Sigmoid colon (tissue), 7 donors: ENCODE measurements around the gene CSF2RB. TPM values are rescaled to one million over a fixed set of nuclear protein-coding genes. Genes with fewer than 3 reads are reported as not detected.
A peak's percentile ranks its signal among the peaks of the same experiment; 100 is the strongest.

Source experiments
- DNase-seq: peaks from one replicate; pipeline ENCODE4 v3.0.0-alpha.2; 2019
- H3K27ac ChIP-seq, 4 donors: fragments of 200-600 bp; sonication (generic); one replicate each; pipeline ENCODE4 v1.5.1; 2016 to 2019; ENCODE audit warnings: mild to moderate bottlenecking in 1 of 4
- H3K27me3 ChIP-seq, 3 donors: fragments of 200-600 bp; sonication (generic); one replicate each; pipeline ENCODE4 v1.5.1; 2019; ENCODE audit warnings: mild to moderate bottlenecking in 1 of 3
- H3K36me3 ChIP-seq, 4 donors: fragments of 200-600 bp; sonication (generic); one replicate each; pipeline ENCODE4 v1.5.1; 2016 to 2019
- H3K4me1 ChIP-seq, 4 donors: fragments of 200-600 bp; sonication (generic); one replicate each; pipeline ENCODE4 v1.5.1; 2017 to 2019
- H3K4me3 ChIP-seq, 4 donors: fragments of 200-600 bp; sonication (generic); one replicate each; pipeline ENCODE4 v1.5.1; 2017 to 2019; ENCODE audit warnings: mild to moderate bottlenecking in 2 of 4, moderate library complexity in 1 of 4
- H3K9me3 ChIP-seq, 4 donors: fragments of 200-600 bp in 3 of 4; sonication (generic) in 3 of 4; one replicate each; pipeline versions ENCODE4 v1.5.1 to v1.6.1; 2013 to 2019
- CTCF ChIP-seq, 4 experiments: fragments of 450-650 bp in 3 of 4; fragments of 200-600 bp in 1 of 4; IDR thresholded peaks; one replicate each; pipeline ENCODE4 v1.5.1; 2016 to 2019; ENCODE audit warnings: antibody characterized with exemption in 4 of 4, mild to moderate bottlenecking in 3 of 4, moderate library complexity in 2 of 4
- EP300 ChIP-seq, 4 donors: sonication (generic); formaldehyde crosslinking; IDR thresholded peaks; one replicate each; pipeline ENCODE4 v1.6.1; 2017; ENCODE audit warnings: antibody characterized with exemption in 4 of 4
- POLR2A ChIP-seq, 2 donors: fragments of 450-650 bp; IDR thresholded peaks; one replicate each; pipeline ENCODE4 v1.6.1; 2016; ENCODE audit warnings: antibody characterized with exemption in 2 of 2, mild to moderate bottlenecking in 2 of 2, moderate library complexity in 2 of 2
- POLR2AphosphoS5 ChIP-seq, 4 donors: sonication (generic); formaldehyde crosslinking; IDR thresholded peaks; one replicate each; pipeline ENCODE4 v1.6.1; 2017; ENCODE audit warnings: antibody characterized with exemption in 4 of 4
- WGBS, 2 donors: extraction: QIAGEN DNeasy Blood & Tissue Kit; methylation state at CpG; one replicate each; pipeline ENCODE4 v1.1.7; 2013; 5-methylcytosine and 5-hydroxymethylcytosine counted together
- intact Hi-C: fragments of 100-400 bp; cut with DNase I; formaldehyde crosslinking; loops from one replicate; pipeline ENCODE4 v1.15.1; 2023
- polyA plus RNA-seq, 3 donors: library from polyadenylated mRNA; stranded (reverse); fragments of 200-250 nt; gene quantifications; one replicate each; pipeline ENCODE4 v1.2.3, GENCODE V29; 2013
- total RNA-seq, 4 donors: library from RNA; depleted of rRNA; stranded (reverse); fragments of >200 nt; gene quantifications; one replicate each; pipeline ENCODE4 v1.1.0, GENCODE V29; 2016
- donor health status: healthy with polysubstance abuse.
- donor health status: Bipolar disorder and iron deficiency.
- donor health status: healthy.

CSF2RB gene
- total and polyA plus RNA-seq, 7 donors, result 0.60 to 11.4 (median 3.7) TPM

GRCh38 chr22:36914390-36914752 lies 943 bp downstream of the CSF2RB start:
- intact Hi-C loops, result no loop called here
- DNase-seq, result no peak
- Histone ChIP-seq H3K27ac (no peak overlapping the region), H3K27me3 (no peaks in the 10 kb centered on the region), H3K36me3 (no peaks in the 10 kb centered on the region), H3K9me3 (no peaks in the 10 kb centered on the region), H3K4me1 (peaks cover 0 to 15% (median 14%) of the 10 kb centered on the region in 4 donors), H3K4me3 (peak overlapping the region in 2 of 4 donors; percentile 16 to 34)
- TF ChIP-seq POLR2AphosphoS5 (IDR thresholded peaks at IDR 0.05) (no peak), POLR2A (IDR thresholded peaks at IDR 0.05) (no peak), EP300 (IDR thresholded peaks at IDR 0.05) (no peak), CTCF (IDR thresholded peaks at IDR 0.05) (no peak)
- WGBS, 2 donors, result 38 to 71% methylated on average over 1 of the region's 1 CpG

- TF ChIP-seq CTCF (IDR thresholded peaks at IDR 0.05), result no peak
- no peak for TF ChIP-seq POLR2A (IDR thresholded peaks at IDR 0.05)
- no peak for TF ChIP-seq POLR2AphosphoS5 (IDR thresholded peaks at IDR 0.05)
- no peak for TF ChIP-seq EP300 (IDR thresholded peaks at IDR 0.05)
These were observed 2.6 kb downstream of the CSF2RB start for GRCh38 chr22:36916034-36916433.

DNA sequence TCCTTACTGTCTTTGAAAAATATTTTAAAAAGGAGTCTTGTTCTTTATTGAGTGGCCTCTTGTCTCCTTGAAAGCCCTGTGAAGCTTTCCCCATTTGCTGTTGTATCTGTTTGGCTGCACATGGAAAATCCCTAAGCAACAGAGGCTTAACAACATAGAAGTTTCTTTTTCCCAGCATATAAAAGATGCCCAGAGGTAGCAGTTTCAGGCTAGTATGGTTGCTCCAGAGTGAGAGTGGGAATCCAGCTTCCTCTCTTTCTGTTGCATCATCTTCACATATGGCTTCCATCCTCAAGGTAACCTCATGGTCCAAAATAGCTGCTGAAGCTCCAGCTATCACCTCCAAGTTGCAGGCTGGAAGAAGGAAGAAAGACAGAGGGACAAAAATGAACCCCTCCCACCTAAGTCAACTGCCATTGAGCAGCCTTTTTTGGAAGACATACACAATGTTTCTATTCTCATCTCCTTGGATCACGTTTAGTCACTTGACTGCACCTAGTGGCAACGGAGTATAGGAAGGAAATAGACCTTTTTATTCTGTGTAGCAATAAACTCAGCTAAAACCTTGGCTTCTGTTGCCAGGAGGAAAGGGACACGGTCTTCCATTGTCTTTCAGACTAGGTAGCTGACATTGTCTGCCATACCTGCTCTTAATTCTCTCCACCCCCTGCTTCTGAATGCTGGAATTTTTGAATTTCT lies 5.3 kb downstream of the CSF2RB start:
- Histone ChIP-seq H3K27ac (no peak overlapping the region), H3K9me3 (no peaks in the 10 kb centered on the region), H3K4me3 (no peak overlapping the region), H3K27me3 (no peaks in the 10 kb centered on the region), H3K36me3 (no peaks in the 10 kb centered on the region), H3K4me1 (peaks cover 0 to 21% (median 15%) of the 10 kb centered on the region in 4 donors)
- intact Hi-C loops, result no loop called here
- WGBS, 2 donors, result 52 to 78% methylated on average over 3 of the region's 3 CpGs
- TF ChIP-seq CTCF (IDR thresholded peaks at IDR 0.05) (no peak), POLR2A (IDR thresholded peaks at IDR 0.05) (no peak), EP300 (IDR thresholded peaks at IDR 0.05) (no peak), POLR2AphosphoS5 (IDR thresholded peaks at IDR 0.05) (no peak)
- no peak for DNase-seq

More at GRCh38 chr22:36916034-36916433, 2.6 kb downstream of the CSF2RB start:
- Histone ChIP-seq H3K27ac (no peak overlapping the region), H3K4me1 (peaks cover 0 to 19% (median 14%) of the 10 kb centered on the region in 4 donors), H3K27me3 (no peaks in the 10 kb centered on the region), H3K36me3 (no peaks in the 10 kb centered on the region), H3K4me3 (no peak overlapping the region), H3K9me3 (no peaks in the 10 kb centered on the region)
- intact Hi-C loops, result no loop called here
- no peak for DNase-seq

DNA sequence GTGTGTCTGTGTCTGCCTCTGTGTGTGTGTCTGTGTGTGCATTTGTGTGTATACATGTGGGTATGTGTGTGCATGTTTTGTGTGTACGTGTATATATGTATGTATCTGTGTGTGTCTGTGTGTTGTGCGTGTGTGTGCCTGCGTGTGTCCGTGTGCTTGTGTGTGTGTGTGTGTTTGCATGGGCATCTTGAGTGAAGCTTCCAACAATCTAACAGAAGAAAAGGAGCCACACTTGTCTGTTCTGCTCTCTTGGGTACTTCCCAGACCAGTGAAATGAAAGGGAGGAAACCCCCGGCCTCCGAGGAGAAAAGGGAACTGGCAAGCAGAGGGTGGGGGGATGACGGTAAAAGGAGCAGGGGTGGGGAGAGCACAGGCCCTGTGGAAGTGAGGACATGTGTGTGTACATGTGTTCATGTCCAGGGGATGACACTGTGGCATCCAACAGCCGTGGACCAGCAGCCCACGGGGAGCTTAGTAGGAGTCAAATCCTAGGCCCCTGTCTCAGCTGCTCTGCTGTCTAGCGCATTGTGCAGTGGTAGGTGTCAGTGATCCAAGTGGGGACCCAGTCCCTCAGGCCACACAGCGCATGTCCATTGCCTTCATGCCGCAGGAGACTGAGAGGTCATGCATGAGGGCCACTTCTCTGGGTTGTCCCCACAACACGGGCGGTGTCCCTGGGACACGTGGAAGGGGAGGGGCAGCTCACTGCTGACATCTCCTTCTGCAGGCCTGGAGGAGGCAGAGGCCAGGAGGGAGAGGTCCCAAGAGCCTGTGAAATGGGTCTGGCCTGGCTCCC lies 8.1 kb downstream of the CSF2RB start:
- WGBS, 2 donors, result 56 to 62% methylated on average over 15 of the region's 15 CpGs
- Histone ChIP-seq H3K27me3 (no peaks in the 10 kb centered on the region), H3K4me3 (no peak overlapping the region), H3K4me1 (peaks cover 0 to 21% (median 15%) of the 10 kb centered on the region in 4 donors), H3K36me3 (no peaks in the 10 kb centered on the region), H3K9me3 (no peaks in the 10 kb centered on the region), H3K27ac (peak overlapping the region in 1 of 4 donors; percentile 34)
- intact Hi-C loops, result no loop called here
- TF ChIP-seq POLR2AphosphoS5 (IDR thresholded peaks at IDR 0.05) (no peak), CTCF (IDR thresholded peaks at IDR 0.05) (no peak)
- no peak for DNase-seq
